Measurements from ENCODE around the gene FBXO7. TPM values are rescaled to one million over a fixed set of nuclear protein-coding genes. Genes with fewer than 3 reads are reported as not detected.

The FBXO7 gene
- polyA plus RNA-seq, 1 donor: 131 TPM

DNA sequence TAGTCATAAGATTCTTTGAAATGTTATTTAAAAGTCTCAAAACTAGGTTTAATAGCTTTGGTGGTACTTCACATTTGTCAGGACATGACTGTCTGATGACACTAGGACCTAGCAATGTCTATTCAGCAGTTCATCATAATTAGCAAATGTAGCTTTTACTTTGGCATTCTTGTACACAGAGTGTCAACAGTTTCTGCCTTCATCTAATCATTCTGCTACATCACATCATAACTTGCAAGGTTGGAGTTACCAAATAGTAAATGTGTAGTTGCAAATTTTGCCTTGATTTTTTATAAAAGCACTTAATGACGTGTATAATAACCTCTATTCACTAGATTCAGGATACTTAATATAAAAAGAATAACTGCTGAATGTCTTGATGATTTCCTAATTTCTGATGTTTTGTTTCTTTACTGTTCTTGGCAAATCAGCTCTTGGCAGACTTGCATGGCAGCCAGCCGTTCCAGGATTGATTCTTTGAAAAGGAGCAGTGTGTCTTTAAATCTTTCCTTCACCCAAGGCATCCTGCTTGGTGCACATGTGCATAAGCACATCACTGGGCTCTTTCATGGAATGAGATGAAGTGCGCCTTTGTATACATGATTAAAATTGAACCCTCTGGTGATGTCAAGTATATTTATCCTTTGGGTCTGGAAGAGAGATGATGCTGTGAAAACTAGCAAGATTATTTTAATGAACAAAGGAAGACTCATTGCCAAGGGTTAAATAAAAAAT lies 12.2 kb downstream of the FBXO7 start:
- no peak for DNase-seq

DNA sequence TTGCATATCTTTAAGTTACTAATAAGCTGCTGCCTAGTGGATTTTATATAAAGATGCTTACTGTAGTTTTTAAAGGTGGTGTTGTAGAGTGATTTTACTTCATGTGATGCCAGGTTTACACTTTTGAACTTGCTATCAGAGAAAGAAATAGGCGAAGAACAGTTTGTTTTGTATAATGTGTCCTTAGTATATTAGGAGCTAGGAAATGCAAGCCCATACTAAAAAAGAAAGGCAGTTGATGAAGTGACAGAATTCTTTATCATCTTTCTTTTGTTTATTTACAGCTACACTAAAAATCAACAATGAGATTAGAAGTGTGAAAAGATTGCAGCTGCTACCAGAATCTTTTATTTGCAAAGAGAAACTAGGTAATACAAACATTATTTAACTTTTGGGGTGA lies 12.8 kb downstream of the FBXO7 start:
- no peak for DNase-seq

GRCh38 chr22:32489377-32489776 lies 14.8 kb downstream of the FBXO7 start:
- DNase-seq: no peak

GRCh38 chr22:32490279-32490678 lies 15.7 kb downstream of the FBXO7 start:
- DNase-seq: no peak

DNA sequence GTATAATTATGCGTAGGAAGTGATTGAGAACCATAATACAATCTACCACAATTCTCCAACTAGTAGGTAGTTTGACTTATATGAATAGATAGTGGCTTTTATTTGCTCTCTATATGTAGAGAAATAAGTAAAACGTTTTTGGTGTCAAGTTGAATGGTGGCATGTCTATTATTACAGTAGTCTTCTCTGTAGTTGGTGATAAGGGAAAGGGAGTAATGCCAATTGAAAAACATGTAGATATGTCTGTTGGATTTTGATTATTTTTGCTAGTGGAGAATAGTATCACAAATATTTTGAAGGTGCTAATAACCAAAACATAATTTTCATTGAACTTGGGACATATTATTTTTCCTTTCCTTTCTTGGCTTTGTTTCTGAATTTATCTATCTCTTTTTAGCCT lies 17.5 kb downstream of the FBXO7 start:
- no peak for DNase-seq

- no peak for DNase-seq
Measured at GRCh38 chr22:32493551-32493950, 18.9 kb downstream of the FBXO7 start.

- DNase-seq: no peak
Measured at GRCh38 chr22:32494971-32495370, 20.4 kb downstream of the FBXO7 start.

DNA sequence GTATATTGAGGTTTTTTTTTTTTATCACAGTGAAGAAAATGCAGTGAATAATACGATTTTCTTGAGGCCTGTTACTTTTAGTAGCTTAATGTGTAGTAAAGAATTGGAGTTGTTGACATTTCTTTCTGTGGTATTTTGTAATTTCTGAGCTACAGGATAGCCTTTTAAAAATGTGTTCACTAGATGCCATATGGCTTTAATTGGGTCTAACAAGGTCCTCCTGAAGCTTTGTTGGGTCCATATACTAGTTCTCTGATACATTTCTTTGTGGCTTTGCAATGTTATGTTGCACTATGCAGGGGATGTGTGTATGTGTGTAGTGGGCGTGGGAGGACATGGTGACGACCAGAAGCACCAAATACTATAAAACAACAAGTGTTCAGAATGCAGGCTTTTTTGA lies 25.1 kb downstream of the FBXO7 start:
- no peak for DNase-seq

DNA sequence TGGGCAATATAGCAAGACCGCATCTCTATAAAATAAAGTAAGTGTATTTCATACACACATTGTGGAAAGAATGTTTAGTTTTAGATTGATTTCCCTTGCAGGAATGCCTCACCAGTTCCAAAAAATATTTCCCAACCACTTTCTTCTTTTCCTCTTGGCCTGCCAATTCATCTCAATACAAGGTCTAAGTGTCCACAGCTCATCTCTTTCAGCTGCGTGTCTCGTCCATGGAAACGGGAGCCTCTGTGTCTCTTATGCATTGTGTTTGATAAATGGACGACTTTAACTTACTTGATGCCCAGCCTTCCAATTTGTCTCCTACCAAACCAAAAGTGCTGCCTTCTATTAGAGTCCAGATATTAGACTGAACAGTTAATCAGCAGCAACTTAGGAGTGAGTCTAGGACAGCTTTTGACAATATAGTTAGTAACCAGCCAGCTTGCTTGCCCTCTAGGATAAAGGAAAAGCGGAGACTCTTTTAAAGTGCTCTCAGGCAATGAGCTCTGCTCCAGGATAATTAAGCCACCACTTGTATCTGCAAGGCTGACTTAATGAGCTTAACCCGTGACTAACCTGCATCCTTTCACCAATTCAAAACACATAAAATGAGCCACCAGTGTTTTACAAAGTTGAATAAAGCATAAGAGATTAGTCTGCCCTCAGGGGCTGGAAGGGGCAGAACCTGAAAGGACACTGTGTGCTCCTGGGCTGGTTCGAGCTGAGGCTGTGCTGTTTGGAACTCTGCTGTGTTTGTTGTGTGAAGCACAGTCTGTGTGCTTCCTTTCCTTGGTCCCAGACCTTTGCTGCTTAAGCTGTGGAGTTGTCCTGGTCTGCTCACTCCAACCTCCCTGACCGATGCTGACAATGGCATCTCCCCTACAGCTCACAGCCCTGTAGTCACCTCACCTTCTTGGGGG lies 27.5 kb downstream of the FBXO7 start:
- no peak for DNase-seq

- no peak for DNase-seq
Measured at GRCh38 chr22:32509045-32509444, 34.4 kb downstream of the FBXO7 start.

- DNase-seq: no peak
Measured at GRCh38 chr22:32511274-32511673, 36.7 kb downstream of the FBXO7 start.

GRCh38 chr22:32511776-32512175 lies 37.2 kb downstream of the FBXO7 start:
- no peak for DNase-seq

DNA sequence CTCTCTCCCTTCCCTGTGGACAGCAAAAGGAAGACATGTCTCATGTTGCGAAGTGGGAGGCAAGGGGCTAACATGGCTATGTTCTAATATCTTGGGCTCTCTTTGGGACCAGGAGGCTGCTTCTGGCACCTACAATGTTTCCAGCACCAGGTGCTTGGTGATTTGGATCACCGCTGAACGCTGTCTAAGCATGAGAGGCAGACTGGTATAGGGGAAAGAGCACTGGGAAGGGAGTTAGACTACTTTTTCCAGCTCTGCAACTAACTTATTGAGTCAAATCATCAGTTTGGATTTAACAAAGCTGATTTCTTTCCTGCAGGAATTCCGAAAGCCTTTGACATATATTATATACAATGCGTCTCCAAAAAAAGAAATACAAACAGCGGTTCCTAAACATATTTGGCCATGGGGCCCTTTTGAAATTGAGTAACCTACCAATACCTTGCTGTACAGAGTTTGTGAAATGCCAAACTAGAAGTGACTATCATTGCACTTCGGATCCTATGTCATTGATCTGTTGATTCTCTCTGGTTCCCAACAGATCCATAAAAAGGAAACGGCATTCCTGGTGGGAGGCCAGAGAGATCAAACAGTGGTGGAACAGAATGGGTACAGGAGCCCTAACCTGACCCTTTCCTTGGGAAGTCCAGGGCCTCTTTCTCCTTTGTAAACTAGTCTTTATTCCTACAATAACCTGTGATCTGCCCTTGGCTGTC lies 37.8 kb downstream of the FBXO7 start:
- no peak for DNase-seq

DNA sequence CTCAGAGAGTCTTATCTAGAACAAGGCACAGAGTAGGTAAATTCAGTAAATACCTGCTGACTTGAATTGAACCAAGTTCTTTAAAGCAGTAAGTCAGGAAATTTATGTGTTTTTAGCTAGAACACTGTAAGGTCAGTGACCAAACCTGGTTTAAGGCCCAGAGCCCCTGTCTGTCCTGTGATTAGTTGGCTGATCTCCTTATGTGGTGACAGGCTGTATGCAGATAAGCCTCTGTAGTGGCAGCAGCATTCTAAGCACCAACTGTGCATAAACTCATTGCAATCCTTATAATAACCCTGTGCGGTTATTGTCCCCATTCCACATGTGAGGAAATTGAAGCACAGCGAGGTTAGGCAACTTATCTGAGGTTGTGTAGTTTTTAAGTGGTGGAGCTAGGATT lies 40.5 kb downstream of the FBXO7 start:
- DNase-seq: no peak

DNA sequence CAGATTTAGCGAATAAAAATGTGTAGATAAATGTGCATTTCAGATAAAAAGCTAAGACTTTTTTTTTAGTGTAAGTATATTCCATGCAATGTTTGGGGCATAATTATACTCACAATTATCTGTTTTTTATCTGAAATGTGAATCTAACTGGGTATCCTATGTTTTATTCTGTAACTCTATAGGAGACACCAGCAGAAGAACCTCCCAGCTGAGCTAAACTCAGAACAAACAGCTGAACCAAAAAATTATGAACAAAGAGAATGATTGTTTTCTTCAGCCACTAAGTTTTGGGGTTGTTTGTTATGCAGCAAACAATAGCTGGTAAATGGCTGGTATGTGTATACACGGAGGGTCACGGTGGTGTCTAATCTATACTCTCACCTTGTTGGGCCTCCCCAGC lies 42.9 kb downstream of the FBXO7 start:
- no peak for DNase-seq

DNA sequence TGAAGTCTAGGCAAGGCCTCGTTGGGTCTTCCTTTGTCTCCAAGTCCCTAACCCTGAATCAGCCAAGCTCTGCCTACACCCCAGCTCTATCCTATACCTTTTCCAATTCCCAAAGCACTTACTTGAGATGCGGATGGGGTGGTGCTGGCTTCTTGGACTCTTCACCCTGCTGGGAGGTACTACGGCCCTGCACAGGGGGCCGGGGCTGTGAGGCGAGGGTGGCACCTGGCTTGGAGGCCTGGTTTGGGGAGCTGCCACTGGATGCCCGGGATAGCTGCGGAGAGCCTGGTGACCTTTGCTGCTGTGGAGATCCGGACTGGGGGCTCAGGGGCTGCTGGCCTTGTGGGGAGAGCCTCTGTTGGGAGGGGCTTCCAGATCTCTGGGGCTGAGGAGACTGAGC lies 43.3 kb downstream of the FBXO7 start:
- DNase-seq: no peak

GRCh38 chr22:32518381-32518780 lies 43.8 kb downstream of the FBXO7 start:
- no peak for DNase-seq

GRCh38 chr22:32518848-32519247 lies 44.2 kb downstream of the FBXO7 start:
- no peak for DNase-seq

- no peak for DNase-seq
Measured at GRCh38 chr22:32520612-32521011, 46.0 kb downstream of the FBXO7 start.

- no peak for DNase-seq
Measured at GRCh38 chr22:32522237-32522636, 47.6 kb downstream of the FBXO7 start.

DNA sequence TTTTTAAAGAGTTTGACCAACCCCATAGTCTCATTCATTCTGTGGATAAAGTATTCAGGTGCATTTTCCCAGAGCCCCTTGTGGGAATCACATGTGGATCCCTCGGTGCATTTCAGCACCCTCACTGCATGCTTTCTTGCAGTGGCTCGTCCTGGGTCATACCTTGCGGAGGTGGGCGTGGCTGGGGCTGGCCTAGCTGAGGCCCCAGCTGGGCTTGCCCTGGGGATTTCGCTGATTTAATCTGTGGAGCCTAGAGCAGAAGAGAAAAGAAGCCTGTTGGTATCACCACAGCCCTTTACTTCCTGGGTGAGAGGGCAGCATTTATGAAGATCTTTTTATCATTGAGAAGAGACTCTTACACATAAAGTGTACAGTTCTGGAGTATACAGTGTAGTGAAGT lies 53.1 kb downstream of the FBXO7 start:
- DNase-seq: no peak

DNA sequence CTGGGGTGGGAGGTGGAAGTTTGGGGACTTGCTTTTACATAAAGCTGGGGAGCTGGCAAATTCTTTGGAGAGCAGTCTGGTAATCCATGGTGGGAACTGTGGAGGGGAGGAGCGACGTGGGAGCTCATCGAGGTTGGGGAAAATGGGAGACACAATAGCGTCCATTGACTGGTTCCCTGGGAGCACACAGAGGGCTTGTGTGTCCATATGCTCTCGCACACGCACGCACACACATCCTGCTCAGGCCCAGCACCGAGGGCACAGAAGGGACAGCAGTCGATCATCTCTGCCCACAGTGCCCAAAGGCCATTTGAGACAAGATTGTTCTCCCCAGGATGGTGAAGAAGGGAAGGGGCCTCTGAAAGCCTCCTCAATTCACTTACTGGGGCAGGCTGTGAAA lies 53.7 kb downstream of the FBXO7 start:
- DNase-seq: no peak

Measured in left kidney (tissue), 2 donors.